Choroid plexus epithelial cell (primary cell): ENCODE measurements around the gene KCTD8.

Experiments
- DNase-seq: peaks from one replicate; pipeline ENCODE4 v3.0.0-alpha.2; 2010; ENCODE audit warnings: low read depth
- H3K4me3 ChIP-seq: 2 replicates; pipeline ENCODE4 v1.5.1; 2011; ENCODE audit warnings: low read depth, mild to moderate bottlenecking, control low read depth, low read length, moderate library complexity
- CTCF ChIP-seq: conservative IDR thresholded peaks from 2 replicates; pipeline ENCODE4 v1.5.1; 2011; ENCODE audit warnings: low read depth, mild to moderate bottlenecking, control low read depth, inconsistent platforms, low read length, moderate library complexity

The KCTD8 gene

DNA sequence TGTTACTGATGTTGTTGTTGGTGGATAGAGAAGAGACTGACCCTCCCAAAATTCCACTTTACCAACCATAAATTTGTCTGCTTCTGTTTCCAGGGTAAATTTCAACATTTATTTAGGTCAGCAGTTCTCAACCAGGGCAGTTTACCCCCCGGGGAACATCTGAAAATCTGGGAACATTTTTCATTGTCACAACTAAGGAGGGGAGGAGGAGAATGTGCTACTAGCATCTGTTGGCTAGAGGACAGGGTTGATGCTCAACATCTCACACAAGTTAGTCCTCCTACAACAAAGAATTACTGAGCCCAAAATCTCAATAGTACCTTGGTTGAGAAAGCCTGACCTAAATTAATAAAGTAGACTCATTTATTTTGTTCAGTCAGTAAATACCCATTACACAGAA, 25.7 kb downstream of the KCTD8 start:
- TF ChIP-seq CTCF: no peak
- H3K4me3 ChIP-seq: no peak overlapping the region
- DNase-seq: no peak

- no peak overlapping the region for H3K4me3 ChIP-seq
- DNase-seq: no peak
- TF ChIP-seq CTCF: no peak
Observed at GRCh38 chr4:44421330-44422065, 27.1 kb downstream of the KCTD8 start.

DNA sequence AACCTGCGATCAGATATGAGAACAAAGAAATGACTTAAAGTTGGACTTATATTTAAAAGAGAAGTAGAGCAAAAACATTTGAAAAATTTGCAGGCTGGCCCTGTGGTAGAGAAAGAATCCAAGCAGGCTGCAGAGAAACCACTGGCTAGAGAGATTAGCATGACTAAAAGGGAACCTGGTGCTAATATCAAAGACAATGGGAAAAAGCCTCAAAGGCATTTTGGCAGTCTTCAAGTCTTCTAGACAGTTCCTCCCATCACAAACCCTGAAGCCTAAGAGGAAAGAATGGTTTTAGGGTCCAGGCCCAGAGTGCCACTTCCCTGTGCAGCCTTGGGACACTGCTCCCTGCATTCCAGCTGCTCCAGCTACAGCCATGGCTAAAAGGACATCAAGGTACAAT, 33.4 kb downstream of the KCTD8 start:
- H3K4me3 ChIP-seq: no peak overlapping the region
- TF ChIP-seq CTCF: no peak
- no peak for DNase-seq

GRCh38 chr4:44368413-44369167, 80.0 kb downstream of the KCTD8 start:
- no peak overlapping the region for H3K4me3 ChIP-seq
- no peak for DNase-seq
- TF ChIP-seq CTCF: no peak

GRCh38 chr4:44354172-44354571, 94.4 kb downstream of the KCTD8 start:
- no peak for TF ChIP-seq CTCF
- no peak for DNase-seq
- H3K4me3 ChIP-seq: no peak overlapping the region

- H3K4me3 ChIP-seq: no peak overlapping the region
- no peak for TF ChIP-seq CTCF
- no peak for DNase-seq
Observed at GRCh38 chr4:44351069-44351468, 97.5 kb downstream of the KCTD8 start.
